GDM1 (cell line): Measurements from ENCODE around the gene DSCAML1.

Source experiments
- DNase-seq: peaks from one replicate; lab custom pipeline; 2025; lab: John Stamatoyannopoulos, UW

DSCAML1 gene

GRCh38 chr11:117634756-117635603 lies 162.0 kb downstream of the DSCAML1 start:
- DNase-seq, result no peak

- DNase-seq, result no peak
Measured at GRCh38 chr11:117633976-117634755, 162.8 kb downstream of the DSCAML1 start.

GRCh38 chr11:117633186-117633754 lies 163.7 kb downstream of the DSCAML1 start:
- DNase-seq, result no peak

DNA sequence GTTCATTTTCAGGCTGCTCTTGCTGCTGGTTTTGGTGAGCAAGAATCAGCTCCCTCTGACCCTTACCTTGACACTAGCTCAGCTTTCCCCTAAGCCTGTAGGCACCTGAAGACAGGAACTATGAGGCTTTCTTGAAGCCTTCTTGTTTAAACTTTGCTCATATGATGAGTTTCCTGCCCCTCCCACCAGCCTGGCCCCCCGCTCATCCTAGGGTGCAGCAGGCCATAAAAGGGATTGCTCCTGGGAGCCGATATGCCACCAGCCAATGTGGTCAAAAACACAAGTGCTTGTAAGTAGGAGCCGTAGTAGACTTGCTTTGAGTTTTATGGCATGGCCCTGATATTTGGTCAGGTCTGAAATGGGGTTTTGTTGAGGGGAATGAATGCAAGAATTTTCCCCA lies 164.7 kb downstream of the DSCAML1 start:
- DNase-seq, result no peak

- DNase-seq, result no peak
Measured at GRCh38 chr11:117631336-117632140, 165.5 kb downstream of the DSCAML1 start.

GRCh38 chr11:117629891-117630538 lies 167.0 kb downstream of the DSCAML1 start:
- DNase-seq, result no peak

- no peak for DNase-seq
Measured at GRCh38 chr11:117629146-117629545, 167.9 kb downstream of the DSCAML1 start.

GRCh38 chr11:117627259-117627658 lies 169.8 kb downstream of the DSCAML1 start:
- DNase-seq, result no peak

GRCh38 chr11:117626576-117626975 lies 170.4 kb downstream of the DSCAML1 start:
- DNase-seq, result no peak

GRCh38 chr11:117625237-117625636 lies 171.8 kb downstream of the DSCAML1 start:
- no peak for DNase-seq

DNA sequence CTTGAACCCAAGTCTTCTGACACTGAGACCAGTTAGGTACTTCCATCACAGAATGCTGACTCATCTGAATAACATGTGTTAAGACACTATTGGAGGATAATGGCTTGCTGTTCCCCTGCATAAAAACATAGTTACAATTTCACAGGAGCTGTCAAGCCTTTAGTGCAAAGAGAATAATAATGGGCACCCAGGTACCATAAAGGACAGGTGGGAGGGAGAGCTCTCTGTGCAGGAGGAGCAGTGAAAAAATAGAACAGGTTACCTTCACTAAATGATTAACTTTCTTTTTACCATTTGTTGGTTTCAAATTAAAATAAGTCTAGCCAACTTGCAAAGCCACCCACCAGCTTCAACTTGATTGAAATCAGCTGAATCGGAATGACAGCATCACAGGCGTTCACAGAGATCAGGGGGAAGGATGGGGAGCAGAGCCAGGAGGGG lies 173.2 kb downstream of the DSCAML1 start:
- DNase-seq, result no peak

- no peak for DNase-seq
Measured at GRCh38 chr11:117621226-117621625, 175.8 kb downstream of the DSCAML1 start.

- no peak for DNase-seq
Measured at GRCh38 chr11:117620659-117621058, 176.4 kb downstream of the DSCAML1 start.

GRCh38 chr11:117620086-117620485 lies 176.9 kb downstream of the DSCAML1 start:
- DNase-seq, result no peak

- DNase-seq, result no peak
Measured at GRCh38 chr11:117619661-117620060, 177.4 kb downstream of the DSCAML1 start.

- DNase-seq, result no peak
Measured at GRCh38 chr11:117618982-117619355, 178.0 kb downstream of the DSCAML1 start.

- no peak for DNase-seq
Measured at GRCh38 chr11:117618302-117618981, 178.6 kb downstream of the DSCAML1 start.

DNA sequence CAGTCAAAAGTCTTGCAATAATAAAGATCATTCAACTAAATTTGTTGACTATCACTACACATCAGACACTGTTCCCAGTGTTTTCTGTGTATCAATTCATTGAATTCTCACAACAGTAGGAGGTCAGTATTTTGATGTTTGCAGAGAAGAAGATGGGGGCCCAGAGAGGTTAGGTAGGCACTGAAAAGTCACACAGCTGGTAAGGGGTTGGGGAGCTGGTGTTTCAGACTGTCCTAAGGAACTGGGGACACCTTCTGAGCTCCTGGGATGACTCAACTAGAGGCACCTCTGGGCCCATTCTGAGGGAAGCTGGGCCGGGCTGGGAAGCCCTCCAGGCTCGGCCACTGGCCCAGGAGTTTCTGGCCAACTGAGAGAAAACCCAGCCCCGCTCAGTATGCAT lies 180.0 kb downstream of the DSCAML1 start:
- no peak for DNase-seq

DNA sequence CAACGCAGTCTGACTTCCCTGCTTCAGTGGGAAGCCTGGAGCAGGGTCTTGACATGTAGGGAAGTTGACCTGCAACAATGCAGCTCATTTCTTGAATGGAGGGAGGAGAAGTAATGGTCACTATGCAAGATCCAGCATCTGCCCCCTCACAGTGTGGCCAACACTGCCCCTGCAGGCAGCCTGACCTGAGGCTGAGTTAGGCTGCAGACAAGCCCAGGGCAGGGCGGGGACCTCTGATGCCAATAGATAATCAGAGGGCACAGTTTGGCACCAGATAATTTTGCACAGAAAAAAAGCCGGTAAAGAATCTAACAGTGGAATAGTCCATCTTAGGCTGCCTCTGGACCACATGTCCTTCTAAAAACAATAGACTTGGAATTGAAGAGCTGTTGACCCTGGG lies 182.3 kb downstream of the DSCAML1 start:
- DNase-seq, result no peak

DNA sequence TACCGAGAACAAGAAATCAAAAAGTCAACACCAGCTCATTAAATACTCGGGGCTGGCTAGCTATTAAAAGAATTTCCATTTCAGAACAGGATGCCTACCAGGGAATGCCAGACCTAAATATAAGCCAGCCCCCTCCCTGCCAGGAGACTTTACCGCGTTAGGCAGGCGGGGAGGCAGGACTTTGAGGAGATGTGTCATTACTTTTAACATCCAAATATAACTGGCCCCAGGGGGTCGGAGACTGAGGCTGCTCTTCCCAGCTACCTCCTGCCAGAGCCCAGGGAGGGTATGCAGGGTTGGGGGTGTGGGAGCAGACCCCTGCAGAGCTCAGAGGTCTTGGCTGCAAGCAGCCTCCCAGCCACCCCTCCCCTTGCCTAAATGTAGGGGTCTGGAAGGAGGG lies 183.5 kb downstream of the DSCAML1 start:
- DNase-seq, result no peak

DNA sequence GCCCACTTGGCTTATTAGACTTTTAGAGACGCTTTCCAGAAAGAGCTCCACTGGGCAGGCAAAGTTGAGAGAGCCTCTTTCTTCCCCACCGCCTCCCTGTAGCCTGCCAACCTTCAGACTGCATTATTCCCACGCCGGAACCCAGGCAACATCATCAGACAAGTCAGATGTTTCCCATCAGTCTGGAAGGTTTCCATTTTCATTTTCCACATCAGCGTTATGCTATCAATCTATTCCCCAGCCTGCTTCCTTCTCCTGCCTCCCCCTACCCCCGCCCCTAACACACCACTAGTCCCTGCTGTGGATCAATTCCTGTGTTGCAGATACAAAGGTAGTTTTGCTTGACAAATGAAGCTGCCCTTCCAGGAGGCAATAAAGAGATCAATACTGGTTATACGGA lies 184.8 kb downstream of the DSCAML1 start:
- no peak for DNase-seq
